GM12878 (cell line): Measurements from ENCODE around the gene ADAM10. TPM values are rescaled to one million over a fixed set of nuclear protein-coding genes. Genes with fewer than 3 reads are reported as not detected.

Experiments
- ATAC-seq: fragments of 200-7000 bp; cut with Tn5 transposase; 3 replicates; pipeline ENCODE4 v1.9.1; 2020; ENCODE audit warnings: mild to moderate bottlenecking, moderate library complexity
- BruUV-seq: library from RNA; stranded (reverse); fragments of 400-500 nt; replicated peaks from 2 replicates; lab custom pipeline; 2021; lab: Mats Ljungman, UMichigan
- CTCF ChIA-PET: fragments of 300-600 bp; sonication (Branson Sonifier 250); formaldehyde crosslinking; extraction: SDS; loops from one replicate; lab custom pipeline; 2021; ENCODE audit warnings: inconsistent platforms; lab: Yijun Ruan, JAX
- POLR2A ChIA-PET: fragments of 350-600 bp; formaldehyde crosslinking; extraction: SDS; loops from one replicate; lab custom pipeline; 2021; ENCODE audit warnings: inconsistent platforms; lab: Charles Lee
- RAD21 ChIA-PET: fragments of 300-600 bp; sonication (Branson Sonifier 250); formaldehyde crosslinking; loops from one replicate; lab custom pipeline; 2023; ENCODE audit warnings: antibody characterized with exemption; ENCODE audit not compliant: unreplicated experiment; lab: Charles Lee
- SMC1A ChIA-PET: fragments of 300-600 bp; sonication (Branson Sonifier 250); formaldehyde crosslinking; loops from one replicate; lab custom pipeline; 2023; ENCODE audit not compliant: unreplicated experiment, uncharacterized antibody; lab: Charles Lee
- DNase-seq: peaks from one replicate; pipeline ENCODE4 v3.0.0-alpha.2; 2011; ENCODE audit warnings: low read depth, low spot score
- FAIRE-seq: peaks from 3 replicates; lab custom pipeline; 2011; peaks lifted over from hg19 to GRCh38; lab: Jason Lieb, UNC
- H2AFZ ChIP-seq: 2 replicates; pipeline ENCODE4 v1.6.0; 2011; ENCODE audit warnings: low read depth, low read length, control low read depth; ENCODE audit not compliant: control insufficient read depth
- H3K27ac ChIP-seq: 2 replicates; pipeline ENCODE4 v1.5.1; 2011; ENCODE audit warnings: control low read depth; ENCODE audit not compliant: control insufficient read depth, insufficient read depth
- H3K27me3 ChIP-seq, 2 experiments: replicated peaks in 1 of 2; 2 replicates each; pipeline versions ENCODE4 v1.6.0 to v1.6.1; 2011; ENCODE audit warnings: low read length in 1 of 2; ENCODE audit not compliant: control insufficient read depth in 2 of 2, insufficient read depth in 2 of 2
- H3K36me3 ChIP-seq, 2 experiments: 2 replicates each; pipeline ENCODE4 v1.5.1; 2011; ENCODE audit warnings: low read length in 1 of 2; ENCODE audit not compliant: control insufficient read depth in 2 of 2, insufficient read depth in 2 of 2
- H3K4me1 ChIP-seq: 2 replicates; pipeline ENCODE4 v1.6.1; 2011; ENCODE audit warnings: mild to moderate bottlenecking, low read length, moderate library complexity, mixed read lengths; ENCODE audit not compliant: control insufficient read depth, insufficient read depth
- H3K4me2 ChIP-seq: 2 replicates; pipeline ENCODE4 v1.6.0; 2011; ENCODE audit warnings: control low read depth; ENCODE audit not compliant: control insufficient read depth, insufficient read depth
- H3K4me3 ChIP-seq: fragments of 200-600 bp; sonication (generic); 2 replicates; pipeline ENCODE4 v1.5.1; 2016
- H3K79me2 ChIP-seq: 2 replicates; pipeline ENCODE4 v1.6.0; 2011; ENCODE audit warnings: low read length; ENCODE audit not compliant: control insufficient read depth, insufficient read depth
- H3K9ac ChIP-seq: 2 replicates; pipeline ENCODE4 v1.8.0; 2011; ENCODE audit warnings: low read length, control low read depth, mixed read lengths; ENCODE audit not compliant: control insufficient read depth, insufficient read depth
- H3K9me3 ChIP-seq: replicated peaks from 3 replicates; pipeline ENCODE4 v1.5.1; 2011; ENCODE audit warnings: mild to moderate bottlenecking, low read length; ENCODE audit not compliant: control insufficient read depth, insufficient read depth
- H4K20me1 ChIP-seq: 2 replicates; pipeline ENCODE4 v1.6.0; 2011; ENCODE audit not compliant: control insufficient read depth, insufficient read depth
- ASH2L ChIP-seq: fragments of 300-600, 200-600 bp; sonication (generic); IDR thresholded peaks from 2 replicates; pipeline ENCODE4 v1.6.1; 2017; ENCODE audit warnings: low read depth, mild to moderate bottlenecking, borderline replicate concordance
- ATF3 ChIP-seq: IDR thresholded peaks from 2 replicates; pipeline ENCODE4 v1.6.1; 2011; ENCODE audit warnings: low read depth, mild to moderate bottlenecking, low read length, moderate library complexity, borderline replicate concordance; ENCODE audit errors: extremely low read depth
- CHD2 ChIP-seq: IDR thresholded peaks from 2 replicates; pipeline ENCODE4 v1.6.1; 2011; ENCODE audit warnings: low read depth, low read length, improper control_type of control experiment, borderline replicate concordance
- DPF2 ChIP-seq: fragments of 450-650 bp; IDR thresholded peaks from 2 replicates; pipeline ENCODE4 v1.6.1; 2017; ENCODE audit warnings: mild to moderate bottlenecking
- E2F4 ChIP-seq: IDR thresholded peaks from 2 replicates; pipeline ENCODE4 v1.6.1; 2012; ENCODE audit warnings: low read depth, low read length, improper control_type of control experiment
- ELK1 ChIP-seq: IDR thresholded peaks from 2 replicates; pipeline ENCODE4 v1.6.1; 2012; ENCODE audit warnings: low read depth, low read length, improper control_type of control experiment
- ESRRA ChIP-seq: IDR thresholded peaks from 2 replicates; pipeline ENCODE4 v1.6.1; 2012; ENCODE audit warnings: mild to moderate bottlenecking, low read length, improper control_type of control experiment
- EZH2 ChIP-seq: IDR thresholded peaks from 2 replicates; pipeline ENCODE4 v1.6.1; 2012; ENCODE audit warnings: low read depth, mild to moderate bottlenecking, control low read depth, inconsistent platforms, low read length, borderline replicate concordance; ENCODE audit not compliant: control insufficient read depth
- IRF3 ChIP-seq: fragments of 450-650 bp; IDR thresholded peaks from 2 replicates; pipeline ENCODE4 v1.6.1; 2014; ENCODE audit warnings: mild to moderate bottlenecking
- IRF5 ChIP-seq: fragments of 450-650 bp; IDR thresholded peaks from 2 replicates; pipeline ENCODE4 v1.6.1; 2017; ENCODE audit warnings: borderline replicate concordance
- RBBP5 ChIP-seq: fragments of 200-600 bp; sonication (generic); conservative IDR thresholded peaks from 2 replicates; pipeline ENCODE4 v1.6.1; 2016
- RFX5 ChIP-seq: IDR thresholded peaks from 2 replicates; pipeline ENCODE4 v1.6.1; 2011; ENCODE audit warnings: low read depth, low read length, improper control_type of control experiment
- ZNF622 ChIP-seq: fragments of 450-650 bp; IDR thresholded peaks from 2 replicates; pipeline ENCODE4 v1.6.1; 2017; ENCODE audit warnings: mild to moderate bottlenecking, inconsistent platforms
- WGBS: methylation state at CpG from one replicate; pipeline ENCODE4 v1.1.6; 2016; ENCODE audit warnings: low lambda C conversion rate; ENCODE audit not compliant: insufficient replicate concordance, insufficient coverage; ENCODE audit errors: missing lambda C conversion rate; 5-methylcytosine and 5-hydroxymethylcytosine counted together
- in situ Hi-C: fragments of 300-500 bp; cut with MboI; formaldehyde crosslinking; loops from 9 replicates; pipeline ENCODE4 v1.14.3; 2018; ENCODE audit warnings: mixed read lengths
- intact Hi-C: fragments of 100-400 bp; cut with micrococcal nuclease; formaldehyde crosslinking; loops from one replicate; pipeline ENCODE4 v1.14.2; 2022; ENCODE audit not compliant: unreplicated experiment
- polyA plus RNA-seq, 11 experiments: library from polyadenylated mRNA; depleted of rRNA in 4 of 11; unstranded in 6 of 11; stranded (reverse) in 5 of 11; fragments of >200 nt; fragmentation: Nextera tagmentation in 4 of 11; fragmentation: Illumina TruSeq in 1 of 11; extraction: Ambion mirVana in 4 of 11; extraction: Trizol in 1 of 11; gene quantifications; 1 replicate in 1 of 11; 2 replicates in 10 of 11; pipeline versions ENCODE4 v1.2.1 to v1.2.3, GENCODE V29; 2011 to 2016; ENCODE audit warnings: inconsistent platforms in 2 of 11, missing spikeins in 2 of 11, low read depth in 1 of 11
- total RNA-seq, 4 experiments: library from RNA; depleted of rRNA in 3 of 4; stranded (reverse); fragments of >200 nt in 3 of 4; fragmentation: Illumina TruSeq in 1 of 4; extraction: Trizol in 1 of 4; gene quantifications; 2 replicates each; pipeline versions ENCODE4 v1.2.1 to v1.2.3, GENCODE V29; 2013 to 2021
- TF ChIP-seq, protein P1 (sequence below): IDR thresholded peaks from 2 replicates; pipeline ENCODE4 v1.6.1; 2012; ENCODE audit warnings: mild to moderate bottlenecking, low read depth, low read length

Gene ADAM10
- total and polyA plus RNA-seq, 10 of the 15 experiments (the other 5 are each of a cell fraction or from before 2014, with no cell fraction given): 10.0 to 88.9 (median 51.7) TPM

GRCh38 chr15:58584789-58585461 is 164.6 kb downstream of the ADAM10 start:
- H3K4me3 ChIP-seq: no peak overlapping the region
- no peaks in the 10 kb centered on the region; the same call in 2 of the 3 replicates for H3K9me3 ChIP-seq
- H3K36me3 ChIP-seq: no peaks in the 10 kb centered on the region
- intact Hi-C loops: no loop called here
- H4K20me1 ChIP-seq: no peaks in the 10 kb centered on the region
- RAD21 ChIA-PET: interaction anchor here (0.8 kb wide), 1 partner anchor 11 kb away, joined by 3 read pairs; no protein-coding TSS in a partner anchor
- no TSS peak for BruUV-seq
- CTCF ChIA-PET: interaction anchor here (0.6 to 1.0 kb wide), 2 partner anchors 11 to 317 kb away, joined by 3 to 4 read pairs; no protein-coding TSS in a partner anchor
- SMC1A ChIA-PET: interaction anchor here (0.6 to 2.3 kb wide), 11 partner anchors 10 to 143 kb away, joined by 3 to 7 read pairs (median 4); no protein-coding TSS in a partner anchor
- H3K4me1 ChIP-seq: peaks cover 24% of the 10 kb centered on the region
- ATAC-seq: peak; percentile 16; the same call in 2 of the 3 replicates
- POLR2A ChIA-PET: interaction anchor here (0.5 to 0.9 kb wide), 4 partner anchors 11 to 799 kb away, joined by 3 read pairs; no protein-coding TSS in a partner anchor
- H3K27ac ChIP-seq: peak overlapping the region; percentile 46; the same call in 1 of the 2 replicates
- no peaks in the 10 kb centered on the region for H3K79me2 ChIP-seq
- no peak overlapping the region for H3K9ac ChIP-seq
- in situ Hi-C loops: no loop called here
- peak; percentile 52 for FAIRE-seq
- H3K27me3 ChIP-seq: no peaks in the 10 kb centered on the region
- H3K4me2 ChIP-seq: peak overlapping the region; percentile 90; the same call in 1 of the 2 replicates
- 91% methylated on average over 6 of the region's 6 CpGs for WGBS
- DNase-seq: no peak
- H2AFZ ChIP-seq: peak overlapping the region; percentile 48
- TF ChIP-seq E2F4: no peak
- TF ChIP-seq RFX5: no peak
- no peak for TF ChIP-seq ZNF622
- TF ChIP-seq, protein P1, sequence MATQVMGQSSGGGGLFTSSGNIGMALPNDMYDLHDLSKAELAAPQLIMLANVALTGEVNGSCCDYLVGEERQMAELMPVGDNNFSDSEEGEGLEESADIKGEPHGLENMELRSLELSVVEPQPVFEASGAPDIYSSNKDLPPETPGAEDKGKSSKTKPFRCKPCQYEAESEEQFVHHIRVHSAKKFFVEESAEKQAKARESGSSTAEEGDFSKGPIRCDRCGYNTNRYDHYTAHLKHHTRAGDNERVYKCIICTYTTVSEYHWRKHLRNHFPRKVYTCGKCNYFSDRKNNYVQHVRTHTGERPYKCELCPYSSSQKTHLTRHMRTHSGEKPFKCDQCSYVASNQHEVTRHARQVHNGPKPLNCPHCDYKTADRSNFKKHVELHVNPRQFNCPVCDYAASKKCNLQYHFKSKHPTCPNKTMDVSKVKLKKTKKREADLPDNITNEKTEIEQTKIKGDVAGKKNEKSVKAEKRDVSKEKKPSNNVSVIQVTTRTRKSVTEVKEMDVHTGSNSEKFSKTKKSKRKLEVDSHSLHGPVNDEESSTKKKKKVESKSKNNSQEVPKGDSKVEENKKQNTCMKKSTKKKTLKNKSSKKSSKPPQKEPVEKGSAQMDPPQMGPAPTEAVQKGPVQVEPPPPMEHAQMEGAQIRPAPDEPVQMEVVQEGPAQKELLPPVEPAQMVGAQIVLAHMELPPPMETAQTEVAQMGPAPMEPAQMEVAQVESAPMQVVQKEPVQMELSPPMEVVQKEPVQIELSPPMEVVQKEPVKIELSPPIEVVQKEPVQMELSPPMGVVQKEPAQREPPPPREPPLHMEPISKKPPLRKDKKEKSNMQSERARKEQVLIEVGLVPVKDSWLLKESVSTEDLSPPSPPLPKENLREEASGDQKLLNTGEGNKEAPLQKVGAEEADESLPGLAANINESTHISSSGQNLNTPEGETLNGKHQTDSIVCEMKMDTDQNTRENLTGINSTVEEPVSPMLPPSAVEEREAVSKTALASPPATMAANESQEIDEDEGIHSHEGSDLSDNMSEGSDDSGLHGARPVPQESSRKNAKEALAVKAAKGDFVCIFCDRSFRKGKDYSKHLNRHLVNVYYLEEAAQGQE: no peak
- no peak for TF ChIP-seq EZH2
- no peak for TF ChIP-seq RBBP5
- no peak for TF ChIP-seq ELK1
- TF ChIP-seq ATF3: no peak
- TF ChIP-seq ASH2L: no peak
- no peak for TF ChIP-seq DPF2
- no peak for TF ChIP-seq IRF3
- TF ChIP-seq ESRRA: no peak
- no peak for TF ChIP-seq CHD2
- TF ChIP-seq IRF5: no peak
